GM20431 (cell line): ENCODE measurements around the gene UHRF1.
"Not testable (repeated sequence)": the region's sequence is repeated elsewhere in the genome, so short reads cannot be mapped to it uniquely, and the experiment has no call there.

Experiments used
- in situ Hi-C: fragments of 300-500 bp; cut with MseI, MboI; formaldehyde crosslinking; loops from one replicate; pipeline ENCODE4 v1.15.0; 2020; ENCODE audit warnings: low sequenced_read_pairs; ENCODE audit not compliant: unreplicated experiment

UHRF1 gene

DNA sequence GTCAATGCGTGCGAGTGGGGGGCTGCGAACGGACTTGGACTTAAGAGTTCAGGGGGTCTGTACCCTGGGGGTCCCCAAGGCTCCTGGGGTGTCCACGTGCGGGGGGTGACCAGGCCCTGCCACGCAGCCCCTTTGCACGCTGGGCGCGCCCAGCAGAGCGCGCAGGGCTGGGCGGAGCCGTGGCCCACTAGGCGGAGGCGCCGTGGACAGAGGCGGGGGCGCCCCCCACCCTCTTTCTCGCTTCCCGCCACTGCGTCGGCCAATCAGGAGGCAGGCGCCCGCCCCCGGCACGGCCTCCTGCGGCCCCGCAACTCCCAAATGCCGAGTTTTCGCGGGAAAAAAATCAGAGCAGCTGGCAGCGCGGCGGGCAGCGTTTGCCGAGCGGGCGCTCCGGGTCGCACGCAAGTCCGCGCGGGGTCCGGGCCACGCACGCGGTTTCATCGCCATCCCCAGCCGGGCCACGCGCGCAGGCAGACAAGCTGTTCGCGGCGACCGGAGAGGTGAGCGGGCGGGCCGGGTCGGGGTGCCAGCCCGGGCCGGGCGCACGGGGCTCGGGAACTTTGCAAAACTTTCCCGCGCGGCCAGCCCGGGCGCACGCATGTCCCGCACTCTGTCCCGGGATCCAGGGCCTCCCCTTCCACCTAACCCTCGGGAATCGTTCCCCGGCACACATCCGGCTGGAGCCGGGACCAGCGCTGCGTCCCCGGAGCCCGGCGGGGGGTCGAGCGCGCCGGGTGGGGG lies at the start of gene UHRF1:
Gene UHRF1 (plus strand): TSS at position 346 of the 741 bp plus-strand sequence. CDS start 1,385 bp downstream, outside the sequence.
- in situ Hi-C loops: no loop called here

DNA sequence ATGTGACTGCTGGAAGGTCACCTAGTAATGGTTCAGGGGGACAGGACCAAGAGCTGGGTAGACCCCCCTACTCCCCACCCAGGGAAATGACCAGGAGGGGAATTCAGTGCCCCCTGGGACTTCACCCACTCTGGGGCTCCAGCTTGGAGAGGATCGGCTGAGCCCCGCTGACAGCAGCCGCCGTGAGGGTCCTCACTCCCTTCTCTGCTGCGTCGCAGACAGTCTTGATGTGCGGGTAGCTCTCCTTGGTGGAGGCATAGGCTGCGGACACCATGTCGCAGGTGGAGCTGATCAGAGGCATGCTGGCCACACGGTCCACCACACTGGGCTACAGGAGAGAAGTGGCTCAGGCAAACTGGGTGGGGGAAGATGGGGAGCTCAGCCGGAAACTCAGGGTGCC lies 49.6 kb upstream of the UHRF1 start:
- in situ Hi-C loops: loop anchor here (10.0 kb wide), 1 partner anchor 55 kb away; no protein-coding TSS in a partner anchor

DNA sequence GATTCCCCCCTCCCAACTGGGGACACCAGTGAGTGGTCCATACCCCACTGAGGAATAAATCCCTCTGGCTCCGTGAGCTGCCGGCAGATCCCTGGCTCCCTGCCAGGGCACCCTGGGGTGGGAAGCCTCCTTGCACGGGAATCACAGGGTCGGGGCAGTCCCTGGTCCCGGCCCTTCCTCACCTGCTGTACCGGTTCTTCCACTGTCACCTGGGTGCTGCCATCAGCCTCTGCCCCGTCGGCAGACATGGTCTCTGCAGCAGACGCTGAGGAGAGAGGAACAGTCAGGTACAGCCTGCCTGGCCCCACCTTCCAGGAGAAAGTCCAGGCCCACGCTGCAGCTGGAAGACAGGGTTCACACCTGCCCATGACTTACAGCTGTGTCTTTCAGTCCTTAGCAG lies 48.2 kb upstream of the UHRF1 start:
- in situ Hi-C loops: no loop called here

DNA sequence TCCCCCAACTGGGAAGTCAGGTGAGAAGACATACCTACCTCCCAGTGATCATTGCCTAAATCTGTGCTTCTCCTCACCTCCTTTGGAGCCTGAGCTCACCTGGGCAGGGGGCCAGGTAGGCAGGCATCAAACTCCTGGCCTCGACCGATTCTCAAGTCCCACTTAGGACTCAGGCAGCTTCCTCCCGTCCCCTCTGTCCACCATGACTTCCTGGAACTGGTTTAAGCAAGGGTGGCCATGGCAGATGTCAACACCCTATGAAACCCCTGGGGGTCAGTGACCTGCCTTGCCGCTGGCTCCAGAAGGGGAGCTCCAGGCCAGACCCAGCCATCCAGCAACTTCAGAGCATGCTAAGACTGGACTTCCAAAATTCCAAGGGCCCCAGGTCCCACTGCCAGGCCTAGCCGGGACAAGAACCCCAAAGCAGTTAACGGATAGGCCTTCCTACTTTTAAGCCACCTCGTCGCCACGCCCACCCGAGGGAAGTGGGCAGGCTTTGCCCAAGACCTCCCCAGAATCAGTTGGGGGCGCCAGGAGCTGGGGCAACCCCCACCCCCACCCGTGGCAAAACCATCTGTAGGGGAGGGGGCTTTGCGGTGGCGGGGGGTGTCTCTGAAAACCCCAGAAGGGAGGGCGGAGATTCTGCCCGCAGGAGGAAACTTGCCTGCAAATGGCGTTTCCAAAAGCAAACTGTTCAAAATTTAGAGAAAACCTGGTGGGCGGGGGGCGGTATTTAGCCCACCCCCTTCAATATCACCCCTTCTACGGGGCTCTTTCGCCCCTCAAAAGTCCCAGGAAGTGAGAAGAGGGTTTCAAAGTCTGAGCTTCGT lies 42.5 kb upstream of the UHRF1 start:
- in situ Hi-C loops: no loop called here

DNA sequence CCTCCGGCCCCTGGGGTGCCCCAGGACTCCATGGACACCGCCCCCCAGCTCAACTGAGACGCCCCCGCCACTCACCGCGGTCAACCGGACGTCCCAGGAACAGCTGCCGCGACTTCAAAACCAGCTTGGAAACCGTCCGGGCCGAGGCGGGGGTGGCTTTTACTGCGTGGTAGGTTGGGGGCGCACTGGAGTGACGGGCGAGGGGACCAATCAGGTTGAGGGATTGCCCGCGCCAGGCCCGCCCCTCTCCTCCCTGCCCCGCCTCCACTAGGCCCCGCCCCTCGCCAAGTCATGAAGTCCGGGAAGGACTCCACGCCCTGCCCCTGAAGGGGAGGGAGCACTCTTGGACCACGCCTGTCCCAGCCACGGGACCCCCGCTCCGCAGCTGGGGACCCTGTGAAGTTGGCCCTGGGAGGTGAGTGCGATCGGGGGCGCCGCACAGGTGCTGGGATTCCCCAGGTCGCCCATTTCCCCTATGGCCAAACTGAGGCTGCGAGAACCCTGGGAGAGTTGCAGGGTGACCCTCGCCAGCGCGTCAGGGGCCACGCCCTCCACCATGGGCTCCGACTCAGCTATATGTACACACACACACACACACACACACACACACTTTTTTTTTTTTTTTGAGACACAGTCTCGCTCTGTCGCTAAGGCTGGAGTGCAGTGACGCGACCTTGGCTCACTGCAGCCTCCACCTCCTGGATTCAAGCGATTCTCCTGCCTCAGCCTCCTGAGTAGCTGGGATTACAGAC lies 41.6 kb upstream of the UHRF1 start, which contains the start of gene PLIN3:
Gene PLIN3 (minus strand): TSS at position 134 of the 752 bp plus-strand sequence. CDS start 6,273 bp downstream, outside the sequence.
- in situ Hi-C loops: no loop called here

DNA sequence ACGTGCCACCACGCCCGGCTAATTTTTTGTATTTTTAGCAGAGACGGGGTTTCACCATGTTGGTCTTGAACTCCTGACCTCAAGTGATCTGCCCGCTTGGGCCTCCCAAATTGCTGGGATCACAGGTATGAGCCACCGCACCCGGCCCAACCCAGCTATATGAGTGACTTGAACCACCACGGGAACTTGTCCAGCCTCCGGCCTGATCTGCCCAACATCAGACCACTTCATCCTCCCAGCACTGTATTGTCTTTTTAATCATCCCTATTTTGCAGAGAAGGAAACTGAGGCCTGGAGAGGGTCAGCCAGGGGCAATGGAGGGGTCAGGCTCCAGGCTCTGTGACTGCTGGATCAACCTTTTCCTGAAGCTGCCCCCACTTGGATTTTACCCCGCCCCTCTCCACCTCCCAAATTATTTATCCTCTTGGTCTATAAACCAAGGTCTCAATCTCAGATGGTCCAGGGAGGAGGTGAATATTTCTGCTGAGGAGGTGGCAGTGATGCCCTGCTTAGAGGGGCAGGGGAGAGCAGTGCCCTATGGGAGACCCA lies 40.9 kb upstream of the UHRF1 start:
- in situ Hi-C loops: no loop called here

DNA sequence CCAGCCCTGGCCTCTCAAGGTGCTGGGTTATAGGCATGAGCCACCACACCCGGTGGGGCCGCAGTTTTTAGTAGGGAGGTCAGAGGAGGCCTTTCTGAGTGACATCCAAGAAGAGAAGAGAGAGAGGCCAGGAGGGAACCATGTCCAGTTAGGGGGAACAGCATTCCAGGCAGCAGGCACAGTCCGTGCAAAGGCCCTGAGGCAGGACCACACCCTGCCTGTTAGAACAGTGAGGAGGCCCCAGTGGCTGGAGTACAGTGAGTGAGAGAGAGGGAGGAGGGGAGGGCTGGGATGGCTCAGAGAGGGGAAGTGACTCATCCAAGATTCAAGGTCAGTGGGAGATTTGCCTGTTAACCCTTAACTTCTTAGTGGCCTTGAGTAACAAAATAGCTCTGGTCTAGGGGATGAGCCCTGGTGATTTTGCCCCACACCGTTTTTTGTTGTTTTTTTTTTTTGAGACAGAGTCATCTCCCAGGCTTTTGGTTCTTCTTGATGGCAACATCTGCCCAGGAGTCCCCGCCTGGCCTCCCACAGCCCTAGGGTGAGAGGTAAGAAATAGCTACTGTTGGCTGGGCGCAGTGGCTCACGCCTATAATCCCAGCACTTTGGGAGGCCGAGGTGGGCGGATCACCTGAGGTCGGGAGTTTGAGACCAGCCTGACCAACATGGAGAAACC lies 39.1 kb upstream of the UHRF1 start:
- in situ Hi-C loops: loop anchor here (10.0 kb wide), 1 partner anchor 165 kb away; no protein-coding TSS in a partner anchor

DNA sequence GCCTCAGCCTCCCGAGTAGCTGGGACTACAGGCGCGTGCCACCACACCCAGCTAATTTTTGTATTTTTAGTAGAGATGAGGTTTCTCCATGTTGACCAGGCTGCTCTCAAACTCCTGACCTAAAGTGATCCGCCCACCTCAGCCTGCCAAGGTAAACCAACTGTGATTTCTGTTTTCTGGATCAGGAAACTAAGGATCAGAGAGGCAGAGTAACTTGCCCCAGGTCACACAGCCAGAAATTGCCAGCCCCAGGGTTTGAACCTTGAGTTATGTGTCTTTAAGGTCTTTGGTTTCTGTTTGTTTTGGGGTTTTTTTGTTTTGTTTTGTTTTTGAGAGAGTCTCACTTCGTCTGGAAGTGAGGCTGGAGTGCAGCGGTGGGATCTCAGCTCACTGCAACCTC lies 37.6 kb upstream of the UHRF1 start:
- in situ Hi-C loops: loop anchor here (10.0 kb wide), 1 partner anchor 163 kb away; no protein-coding TSS in a partner anchor

DNA sequence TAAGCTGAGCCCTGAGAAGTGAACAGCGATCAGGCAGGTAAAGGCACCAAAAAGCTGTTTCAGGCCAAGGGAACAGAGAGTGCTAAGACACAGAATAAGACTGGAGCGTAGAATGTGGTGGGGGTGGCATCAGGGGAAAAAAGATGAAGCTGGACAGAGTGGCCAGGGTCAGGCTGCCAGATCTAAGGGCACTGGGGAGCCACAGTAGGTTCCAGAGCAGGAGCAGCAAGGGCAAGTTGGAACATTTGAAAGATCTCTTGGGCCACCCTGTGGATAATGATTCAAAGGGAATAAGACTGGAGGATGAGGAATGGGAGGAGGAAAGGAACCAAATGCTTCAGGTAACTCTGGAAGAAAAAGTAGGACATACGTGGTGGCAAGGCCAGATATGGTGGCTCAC lies 35.4 kb upstream of the UHRF1 start:
- in situ Hi-C loops: loop anchor here (10.0 kb wide), 1 partner anchor 161 kb away; no protein-coding TSS in a partner anchor

DNA sequence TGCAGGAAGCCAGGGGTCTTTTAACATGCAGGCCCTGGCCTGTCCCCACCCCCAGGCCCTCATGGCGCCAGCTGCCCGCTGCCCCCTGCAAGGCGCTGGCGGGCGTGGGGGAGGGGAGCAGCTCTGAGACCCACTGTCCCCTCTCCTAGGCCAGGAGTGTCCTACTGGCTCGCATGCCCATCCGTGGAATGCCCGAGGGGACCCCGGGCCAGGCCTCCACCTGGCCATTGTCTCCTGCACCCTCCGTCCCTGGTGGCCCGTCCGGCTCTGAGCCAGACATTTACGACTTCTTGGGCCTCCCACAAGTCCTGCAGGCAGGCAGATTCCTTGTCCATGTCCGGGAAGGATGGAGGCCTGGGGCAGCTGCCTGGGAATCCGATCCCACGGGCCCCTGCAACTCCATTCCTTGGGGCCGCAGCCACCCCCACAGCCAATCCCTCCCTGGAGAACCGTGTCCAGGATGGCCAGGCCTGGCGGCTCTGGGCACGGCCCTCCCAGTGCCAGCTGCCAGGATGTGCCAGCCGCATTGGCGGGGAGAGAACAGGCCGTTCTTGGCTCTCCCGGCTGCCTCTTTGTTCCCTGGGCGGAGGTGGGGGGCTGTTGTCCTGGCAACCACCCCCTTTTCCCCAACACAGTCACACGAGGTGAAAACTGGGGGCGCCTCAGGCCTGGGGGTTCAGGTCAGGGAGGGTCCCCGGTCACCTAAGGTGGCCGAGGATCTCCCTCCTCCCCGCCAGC lies 31.4 kb upstream of the UHRF1 start:
- in situ Hi-C loops: loop anchor here (10.0 kb wide), 1 partner anchor 157 kb away; no protein-coding TSS in a partner anchor

DNA sequence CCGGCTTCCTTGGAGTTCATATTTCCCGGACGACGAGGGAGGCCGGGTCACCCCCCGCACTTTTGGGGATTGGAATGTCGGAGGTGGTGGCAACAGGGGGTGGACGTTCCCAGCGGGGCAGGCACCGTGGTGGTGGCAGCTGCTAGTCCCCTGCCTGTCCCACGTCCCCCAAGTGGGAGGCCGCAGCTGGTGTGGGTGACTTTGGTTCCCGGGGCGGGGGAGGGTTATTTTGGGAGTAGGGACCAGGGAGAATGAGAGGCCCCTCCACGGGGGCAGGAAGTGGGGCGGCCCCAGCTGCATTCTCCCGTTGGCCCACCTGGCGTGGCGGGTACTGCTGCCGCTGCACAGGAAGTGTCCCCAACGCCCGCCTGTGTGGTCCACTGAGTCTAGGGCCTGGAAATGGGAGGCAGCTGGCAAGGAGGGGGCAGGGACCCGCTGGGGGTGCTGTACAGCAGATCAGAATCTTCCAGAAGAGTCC lies 30.8 kb upstream of the UHRF1 start:
- in situ Hi-C loops: loop anchor here (10.0 kb wide), 1 partner anchor 156 kb away; no protein-coding TSS in a partner anchor

DNA sequence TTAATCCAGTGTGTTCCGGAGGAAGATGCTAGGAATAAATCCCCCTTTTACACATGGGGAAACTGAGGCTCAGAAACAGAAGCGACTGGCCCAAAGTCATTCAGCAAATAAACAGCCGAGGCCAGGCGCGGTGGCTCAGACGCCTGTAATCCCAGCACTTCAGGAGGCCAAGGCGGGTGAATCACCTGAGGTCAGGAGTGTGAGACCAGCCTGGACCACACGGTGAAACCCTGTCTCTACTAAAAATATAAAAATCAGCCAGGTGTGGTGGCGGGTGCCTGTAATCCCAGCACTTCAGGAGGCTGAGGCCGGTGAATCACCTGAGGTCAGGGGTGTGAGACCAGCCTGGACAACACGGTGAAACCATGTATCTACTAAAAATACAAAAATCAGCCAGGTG lies 30.3 kb upstream of the UHRF1 start:
- in situ Hi-C loops: loop anchor here (10.0 kb wide), 1 partner anchor 156 kb away; no protein-coding TSS in a partner anchor

DNA sequence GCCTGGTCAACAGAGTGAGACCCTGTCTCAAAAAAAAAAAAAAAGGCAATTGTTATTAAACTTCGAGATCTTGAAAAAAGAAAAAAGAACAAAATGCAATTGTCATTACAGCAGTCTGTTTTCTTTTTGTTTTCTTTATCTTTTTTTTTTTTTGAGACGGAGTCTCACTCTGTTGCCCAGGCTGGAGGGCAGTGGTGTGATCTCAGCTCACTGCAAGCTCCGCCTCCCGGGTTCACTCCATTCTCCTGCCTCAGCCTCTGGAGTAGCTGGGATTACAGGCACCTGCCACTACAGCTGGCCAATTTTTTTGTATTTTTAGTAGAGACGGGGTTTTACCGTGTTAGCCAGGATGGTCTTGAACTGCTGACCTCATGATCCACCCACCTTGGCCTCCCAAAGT lies 26.4 kb upstream of the UHRF1 start:
- in situ Hi-C loops: not testable (repeated sequence)

DNA sequence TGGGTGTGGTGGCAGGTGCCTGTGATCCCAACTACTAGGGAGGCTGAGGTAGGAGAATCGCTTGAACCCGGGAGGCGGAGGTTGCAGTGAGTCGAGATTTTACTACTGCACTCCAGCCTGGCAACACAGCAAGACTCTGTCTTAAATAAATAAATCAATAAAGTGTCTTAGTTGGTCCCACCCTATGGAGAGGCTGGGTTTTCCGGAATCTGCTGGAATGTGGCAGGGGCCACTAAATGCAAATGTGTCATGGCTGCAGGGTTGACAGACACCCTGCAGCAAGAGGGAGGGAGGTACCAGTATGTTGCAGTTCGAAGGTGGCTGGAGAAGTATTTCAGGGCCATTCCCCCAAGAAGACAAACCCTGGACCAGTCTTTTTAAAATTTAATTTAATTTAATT lies 24.3 kb upstream of the UHRF1 start:
- in situ Hi-C loops: not testable (repeated sequence)

DNA sequence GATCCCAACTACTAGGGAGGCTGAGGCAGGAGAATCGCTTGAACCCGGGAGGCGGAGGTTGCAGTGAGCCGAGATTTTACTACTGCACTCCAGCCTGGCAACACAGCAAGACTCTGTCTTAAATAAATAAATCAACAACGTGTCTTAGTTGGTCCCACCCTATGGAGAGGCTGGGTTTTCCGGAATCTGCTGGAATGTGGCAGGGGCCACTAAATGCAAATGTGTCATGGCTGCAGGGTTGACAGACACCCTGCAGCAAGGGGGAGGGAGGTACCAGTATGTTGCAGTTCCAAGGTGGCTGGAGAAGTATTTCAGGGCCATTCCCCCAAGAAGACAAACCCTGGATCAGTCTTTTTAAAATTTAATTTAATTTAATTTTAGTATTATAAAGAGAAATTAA lies 21.5 kb upstream of the UHRF1 start:
- in situ Hi-C loops: not testable (repeated sequence)

DNA sequence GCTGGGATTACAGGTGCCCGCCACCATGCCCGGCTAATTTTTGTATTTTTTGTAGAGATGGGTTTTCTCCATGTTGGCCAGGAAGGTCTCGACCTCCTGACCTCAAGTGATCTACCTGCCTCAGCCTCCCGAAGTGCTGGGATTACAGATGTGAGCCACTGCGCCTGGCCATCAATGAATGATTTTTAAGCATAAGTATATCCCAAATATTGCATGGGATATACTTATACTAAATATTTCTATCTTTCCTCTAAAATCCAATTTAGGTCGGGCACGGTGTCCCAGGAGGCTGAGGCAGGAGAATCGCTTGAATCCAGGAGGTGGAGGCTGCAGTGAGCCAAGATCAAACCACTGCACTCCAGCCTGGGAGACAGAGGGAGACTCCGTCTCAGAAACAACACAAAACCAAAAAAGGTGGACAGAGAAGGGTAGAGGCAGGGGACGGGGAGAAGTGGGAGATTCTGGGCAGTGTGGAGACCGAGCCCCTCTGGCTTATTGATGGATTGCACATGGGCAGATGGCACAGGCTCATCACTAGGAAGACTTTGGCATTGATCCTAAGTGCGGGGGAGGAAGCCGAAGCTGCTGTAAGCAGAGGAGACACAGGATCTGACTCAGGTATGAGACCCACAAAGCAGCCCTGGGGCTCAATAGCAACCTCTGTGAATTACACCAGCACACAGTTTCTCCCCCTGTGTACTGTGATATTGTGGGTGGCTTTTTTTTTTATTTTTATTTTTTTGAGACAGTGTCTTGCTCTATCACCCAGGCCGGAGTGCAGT lies 20.1 kb upstream of the UHRF1 start:
- in situ Hi-C loops: no loop called here

DNA sequence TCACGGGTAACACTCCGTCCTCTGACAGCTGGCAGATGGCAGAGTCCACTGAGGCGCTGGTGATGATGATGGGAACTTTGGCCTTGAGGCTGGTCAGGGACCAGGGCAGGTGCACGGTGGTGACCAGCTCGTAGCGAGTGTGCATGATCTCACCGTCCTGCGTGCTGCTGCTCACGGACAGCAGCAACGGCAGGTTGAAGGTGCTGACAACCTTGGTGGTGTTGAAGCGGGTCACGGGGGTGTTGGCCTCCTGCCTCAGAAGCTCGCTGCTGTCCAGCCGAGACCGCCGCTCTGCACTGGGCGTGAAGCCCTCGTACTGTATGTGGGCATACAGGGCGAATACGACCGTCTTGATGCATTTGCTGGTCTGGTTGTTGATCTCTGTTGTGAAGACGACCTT lies 18.2 kb upstream of the UHRF1 start:
- in situ Hi-C loops: no loop called here

DNA sequence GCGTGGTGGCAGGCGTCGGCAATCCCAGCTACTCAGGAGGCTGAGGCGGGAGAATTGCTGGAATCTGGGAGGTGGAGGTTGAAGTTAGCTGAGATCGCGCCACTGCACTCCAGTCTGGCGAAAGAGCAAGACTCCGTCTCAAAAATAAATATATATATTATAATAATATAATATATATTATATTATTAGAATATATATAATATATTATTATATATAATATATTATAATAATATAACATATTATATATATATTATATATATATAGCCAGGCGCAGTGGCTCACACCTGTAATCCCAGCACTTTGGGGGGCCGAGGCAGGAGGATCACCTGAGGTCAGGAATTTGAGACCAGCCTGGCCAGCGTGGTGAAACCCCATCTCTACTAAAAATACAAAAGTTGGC lies 16.3 kb upstream of the UHRF1 start:
- in situ Hi-C loops: not testable (repeated sequence)
